Coronary artery (tissue), 2 donors: ENCODE results near the gene GATM.

Source experiments
- DNase-seq: peaks from one replicate; pipeline ENCODE4 v3.0.0-alpha.2; 2017; ENCODE audit warnings: low spot score
- H3K27ac ChIP-seq, 2 donors: fragments of 200-600 bp; sonication (generic); one replicate each; pipeline ENCODE4 v1.5.1; 2016 to 2019
- H3K4me3 ChIP-seq: fragments of 200-600 bp; sonication (generic); 2 replicates; pipeline ENCODE4 v1.5.1; 2016; ENCODE audit warnings: mild to moderate bottlenecking, moderate library complexity
- TF ChIP-seq, protein P1 (sequence below): fragments of 200-600 bp; sonication (generic); IDR thresholded peaks from one replicate; pipeline ENCODE4 v1.5.1; 2019; ENCODE audit warnings: antibody characterized with exemption

The GATM gene

DNA sequence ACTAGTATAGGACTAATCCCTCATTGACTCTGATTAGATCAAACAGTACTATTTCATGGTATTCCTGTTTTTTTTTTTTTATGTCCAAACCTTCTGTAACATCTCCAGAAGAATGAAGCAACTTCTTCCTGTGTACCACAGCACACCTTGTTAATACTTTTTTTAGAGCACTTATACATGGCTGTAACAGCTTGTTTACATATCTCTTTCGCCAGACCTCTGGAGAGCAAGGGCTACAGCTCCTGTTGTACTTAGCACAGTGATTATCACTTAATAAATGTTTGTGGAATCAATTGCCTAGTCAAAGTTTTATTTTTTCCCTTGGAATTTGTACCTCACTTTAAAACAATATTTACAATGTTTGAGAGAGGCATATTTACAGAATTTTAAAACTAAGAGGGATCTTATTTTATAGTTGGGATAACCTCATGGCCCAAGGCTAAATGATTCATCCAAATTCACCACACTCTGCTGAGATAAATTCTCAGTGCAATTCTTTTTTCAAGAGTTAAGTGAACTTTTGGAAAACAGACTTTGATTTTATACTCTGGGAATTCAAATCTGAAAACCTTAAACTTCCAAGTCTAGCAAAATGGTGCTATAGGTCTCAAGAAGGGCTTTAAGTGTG is 9.2 kb upstream of the GATM start:
- H3K4me3 ChIP-seq: no peak overlapping the region
- TF ChIP-seq, protein P1, sequence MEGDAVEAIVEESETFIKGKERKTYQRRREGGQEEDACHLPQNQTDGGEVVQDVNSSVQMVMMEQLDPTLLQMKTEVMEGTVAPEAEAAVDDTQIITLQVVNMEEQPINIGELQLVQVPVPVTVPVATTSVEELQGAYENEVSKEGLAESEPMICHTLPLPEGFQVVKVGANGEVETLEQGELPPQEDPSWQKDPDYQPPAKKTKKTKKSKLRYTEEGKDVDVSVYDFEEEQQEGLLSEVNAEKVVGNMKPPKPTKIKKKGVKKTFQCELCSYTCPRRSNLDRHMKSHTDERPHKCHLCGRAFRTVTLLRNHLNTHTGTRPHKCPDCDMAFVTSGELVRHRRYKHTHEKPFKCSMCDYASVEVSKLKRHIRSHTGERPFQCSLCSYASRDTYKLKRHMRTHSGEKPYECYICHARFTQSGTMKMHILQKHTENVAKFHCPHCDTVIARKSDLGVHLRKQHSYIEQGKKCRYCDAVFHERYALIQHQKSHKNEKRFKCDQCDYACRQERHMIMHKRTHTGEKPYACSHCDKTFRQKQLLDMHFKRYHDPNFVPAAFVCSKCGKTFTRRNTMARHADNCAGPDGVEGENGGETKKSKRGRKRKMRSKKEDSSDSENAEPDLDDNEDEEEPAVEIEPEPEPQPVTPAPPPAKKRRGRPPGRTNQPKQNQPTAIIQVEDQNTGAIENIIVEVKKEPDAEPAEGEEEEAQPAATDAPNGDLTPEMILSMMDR: no peak
- no peak for DNase-seq
- peak overlapping the region; percentile 23 to 47 for H3K27ac ChIP-seq

DNA sequence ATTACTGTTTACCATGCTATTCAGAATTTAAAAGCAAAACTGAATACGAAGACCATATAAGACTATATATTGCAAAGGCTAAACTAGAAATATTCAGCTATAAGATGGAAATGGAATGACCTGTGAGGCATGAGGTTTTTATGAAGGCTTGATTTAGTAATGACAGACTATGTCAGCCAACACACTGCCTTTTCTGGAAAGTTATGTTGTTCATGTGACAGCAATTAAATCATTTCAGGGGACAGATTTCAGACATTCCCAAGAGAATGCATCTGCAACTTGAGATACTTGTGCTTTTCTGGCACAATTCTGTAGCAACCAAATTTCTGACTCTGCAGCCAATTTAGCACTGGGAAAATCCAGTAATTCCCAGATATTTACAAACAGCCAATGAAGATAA is 8.6 kb upstream of the GATM start:
- no peak for DNase-seq
- TF ChIP-seq, protein P1: no peak
- H3K27ac ChIP-seq: peak overlapping the region; percentile 23 to 47
- H3K4me3 ChIP-seq: no peak overlapping the region

DNA sequence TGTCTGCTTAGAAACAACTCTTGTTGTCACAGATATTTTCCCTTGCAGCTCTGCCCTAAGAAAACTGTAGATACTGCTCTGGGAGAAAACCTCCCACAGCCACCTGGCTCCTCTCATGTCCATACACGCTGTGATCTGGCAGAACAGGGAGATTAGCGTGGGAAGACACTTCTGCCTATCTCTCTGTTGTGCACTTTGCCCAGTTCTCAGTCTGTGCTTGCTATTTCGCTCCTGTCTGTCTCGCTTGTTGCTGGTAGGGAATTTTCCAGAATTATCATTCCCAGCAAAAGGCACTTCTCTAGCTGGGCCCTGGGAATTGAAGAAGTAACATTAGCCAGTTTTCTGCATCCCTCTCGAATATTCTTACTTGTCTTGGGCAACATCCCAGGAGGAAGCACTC is 8.1 kb upstream of the GATM start:
- no peak for DNase-seq
- TF ChIP-seq, protein P1: no peak
- Histone ChIP-seq H3K27ac (peak overlapping the region; percentile 23 to 47), H3K4me3 (no peak overlapping the region)

DNA sequence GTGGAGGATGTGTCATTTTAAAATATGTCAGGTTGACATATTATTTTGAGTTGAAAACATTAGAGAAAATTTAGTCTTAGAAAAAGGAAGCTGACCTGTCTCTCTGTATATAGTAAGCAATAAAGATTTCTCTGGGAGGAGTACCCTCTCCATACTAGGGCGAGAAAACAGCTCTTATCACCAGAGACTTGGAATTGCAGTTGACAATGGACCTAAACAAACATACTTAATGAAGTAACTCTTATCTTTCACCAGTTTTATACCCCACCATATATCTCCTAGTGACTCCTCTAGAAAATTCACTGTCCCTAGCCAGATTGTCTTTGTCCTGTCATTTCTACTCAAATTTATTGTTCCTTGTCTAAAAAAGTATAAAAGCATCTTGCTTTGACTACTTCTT is 7.2 kb upstream of the GATM start:
- H3K27ac ChIP-seq: peak overlapping the region in 1 of 2 donors; percentile 47
- TF ChIP-seq, protein P1: no peak
- H3K4me3 ChIP-seq: no peak overlapping the region
- no peak for DNase-seq

DNA sequence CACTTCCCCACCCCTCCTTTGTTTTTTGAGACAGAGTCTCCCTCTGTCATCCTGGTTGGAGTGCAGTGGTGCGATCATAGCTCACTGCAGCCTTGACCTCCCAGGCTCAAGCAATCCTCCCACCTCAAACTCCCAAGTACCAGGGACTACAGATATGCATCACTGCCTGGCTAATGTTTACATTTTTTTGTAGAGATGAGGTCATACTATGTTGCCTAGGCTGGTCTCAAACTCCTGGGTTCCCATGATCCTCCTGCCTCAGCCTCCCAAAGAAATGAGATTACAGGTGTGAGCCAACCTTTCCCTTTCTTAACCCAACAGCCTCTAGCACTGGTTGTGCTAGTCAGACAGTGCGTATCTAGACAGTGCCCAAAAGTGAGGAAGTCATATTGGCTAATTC is 6.4 kb upstream of the GATM start:
- no peak overlapping the region for H3K4me3 ChIP-seq
- H3K27ac ChIP-seq: no peak overlapping the region
- TF ChIP-seq, protein P1: no peak
- DNase-seq: no peak

DNA sequence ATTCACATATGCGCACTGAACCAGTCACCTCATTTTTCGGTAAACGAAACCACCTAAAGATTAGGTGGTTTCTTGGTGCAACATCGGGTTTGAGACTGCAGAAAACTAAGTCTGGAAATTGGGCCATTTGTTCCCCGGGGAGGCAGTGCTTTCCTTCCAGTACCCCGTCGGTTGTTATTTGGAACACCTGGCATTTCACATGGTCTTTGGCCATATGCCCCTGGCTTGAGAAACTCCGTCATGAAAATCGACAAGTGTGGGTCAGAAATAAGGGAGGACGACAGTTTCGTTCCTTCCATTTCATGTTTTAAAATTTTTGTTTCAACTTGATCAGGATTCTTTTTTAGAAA is 544 bp upstream of the GATM start:
- DNase-seq: no peak
- peak overlapping the region; percentile 80 for H3K4me3 ChIP-seq
- H3K27ac ChIP-seq: peak overlapping the region; percentile 81 to 91
- TF ChIP-seq, protein P1: no peak

DNA sequence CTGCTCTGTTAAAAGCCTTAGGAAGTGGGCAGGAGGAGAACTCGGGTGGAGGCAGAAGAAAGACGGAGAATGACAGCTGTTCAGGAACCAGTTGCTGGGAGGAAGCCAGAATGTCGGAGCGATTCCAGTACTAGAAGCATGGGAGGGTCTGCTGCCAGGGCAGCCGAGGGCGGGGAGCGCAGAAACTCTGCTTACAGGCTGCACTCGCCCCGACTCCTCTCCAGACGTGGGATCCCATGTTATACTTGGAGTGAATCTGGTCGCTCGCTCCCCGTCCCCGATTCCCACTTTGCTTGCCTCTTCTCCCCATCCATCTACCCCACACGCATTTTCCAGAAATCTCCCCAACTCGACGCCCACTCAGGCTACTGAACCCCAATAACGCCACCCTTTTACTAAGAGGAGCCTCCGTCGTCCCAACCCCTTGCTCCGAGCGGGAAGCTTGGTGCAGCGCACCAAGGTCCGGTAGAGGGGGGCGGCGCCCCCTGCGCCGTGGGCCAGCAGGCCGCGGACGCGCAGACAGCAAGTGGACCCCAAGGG is 665 bp downstream of the GATM start:
- TF ChIP-seq, protein P1: no peak
- Histone ChIP-seq H3K27ac (peak overlapping the region; percentile 81 to 91), H3K4me3 (peak overlapping the region; percentile 80)
- no peak for DNase-seq
